DMS 273 treated with DMSO at 0.1 percent for 48 hours (cell line): Measurements from ENCODE around the gene ZNF700.
"Not testable (repeated sequence)": the region's sequence is repeated elsewhere in the genome, so short reads cannot be mapped to it uniquely, and the experiment has no call there.

Source experiments
- DNase-seq: peaks from one replicate; lab custom pipeline; 2025; lab: John Stamatoyannopoulos, UW

The ZNF700 gene

DNA sequence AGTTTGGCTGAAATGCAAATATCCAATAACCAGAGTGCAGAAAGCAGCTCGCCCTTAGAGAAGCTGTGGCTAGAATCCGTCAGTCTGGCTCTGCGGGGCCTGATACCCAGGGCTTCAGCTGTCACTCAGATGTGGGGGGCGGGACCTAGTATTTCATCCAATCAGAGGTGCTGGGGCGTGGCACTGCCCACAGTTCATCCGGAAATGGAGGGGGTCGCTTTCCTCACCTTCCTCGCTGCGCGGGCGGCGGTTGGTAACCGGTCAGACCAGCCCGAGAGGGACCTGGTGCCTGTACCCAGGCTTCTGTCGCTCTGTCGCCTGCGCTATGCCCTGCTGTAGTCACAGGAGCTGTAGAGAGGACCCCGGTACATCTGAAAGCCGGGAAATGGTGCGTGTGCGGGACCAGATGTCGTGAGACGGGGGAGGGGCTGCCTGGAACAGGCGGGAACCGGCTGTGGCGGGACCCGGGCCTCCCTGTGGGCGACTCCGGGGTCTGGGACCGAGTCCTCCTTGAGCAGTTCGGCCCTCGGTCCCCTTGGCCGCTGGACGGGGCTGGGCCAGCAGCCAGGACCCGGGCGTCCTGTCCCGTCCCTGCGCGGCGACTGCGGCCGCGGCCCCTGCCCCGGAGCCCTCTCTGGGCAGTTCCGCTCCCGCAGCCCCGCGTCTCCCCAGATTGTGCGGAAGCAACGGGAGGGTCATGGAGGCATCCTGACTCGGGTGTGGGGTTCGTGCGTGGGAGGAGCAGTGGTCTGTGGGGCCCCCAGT lies at the start of gene ZNF700:
Gene ZNF700 (plus strand): TSS at position 222 of the 765 bp plus-strand sequence. CDS start 104 bp downstream, at position 326.
- DNase-seq = peak; percentile 92

DNA sequence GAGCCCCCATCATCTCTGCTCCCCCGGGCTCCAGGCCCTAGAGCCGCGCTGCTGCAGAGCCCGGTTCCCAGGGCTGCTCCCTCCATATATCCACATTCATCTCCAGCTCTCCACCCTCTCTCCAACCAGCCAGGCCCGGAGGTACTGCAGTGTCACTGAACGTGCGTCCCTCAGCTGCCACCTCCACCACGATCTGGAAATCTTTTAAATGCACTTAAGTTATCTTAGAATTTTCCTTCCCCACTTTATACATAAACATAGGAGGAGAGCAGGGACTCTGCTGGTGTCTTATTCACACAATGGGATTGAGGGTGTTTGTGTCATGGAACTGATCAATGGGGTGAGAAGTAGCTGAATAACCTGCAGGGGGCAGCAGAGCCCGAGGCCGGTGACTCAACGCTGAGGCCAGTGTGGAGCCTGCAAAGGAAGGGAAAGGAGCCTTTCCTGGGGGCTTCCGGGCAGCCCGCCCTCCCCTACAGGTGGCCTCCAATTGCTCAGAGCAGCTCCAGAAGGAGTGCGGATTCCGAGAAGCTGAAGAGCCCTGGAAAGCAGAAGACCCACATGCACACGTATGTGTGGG lies 45.1 kb upstream of the ZNF700 start:
- not testable (repeated sequence) for DNase-seq

DNA sequence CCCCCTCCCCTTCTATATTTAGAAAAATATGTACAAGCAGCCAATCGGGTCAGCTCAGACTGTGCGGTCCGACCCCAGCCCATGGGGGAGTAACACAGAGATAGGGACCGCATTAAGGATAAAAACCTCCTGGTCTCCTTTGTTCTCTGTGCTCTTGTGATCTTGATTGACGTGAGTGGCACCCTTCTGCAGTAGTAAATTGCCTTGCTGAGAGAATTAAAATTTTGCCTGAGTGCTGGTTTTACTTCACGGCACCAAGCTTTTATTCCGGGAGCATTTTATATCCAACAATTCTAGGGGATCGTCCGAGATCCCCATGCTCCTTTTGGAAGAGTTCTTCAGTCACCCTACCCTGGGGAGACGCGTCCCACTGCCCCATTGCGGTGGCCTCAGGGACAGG lies 44.3 kb upstream of the ZNF700 start:
- DNase-seq = no peak

DNA sequence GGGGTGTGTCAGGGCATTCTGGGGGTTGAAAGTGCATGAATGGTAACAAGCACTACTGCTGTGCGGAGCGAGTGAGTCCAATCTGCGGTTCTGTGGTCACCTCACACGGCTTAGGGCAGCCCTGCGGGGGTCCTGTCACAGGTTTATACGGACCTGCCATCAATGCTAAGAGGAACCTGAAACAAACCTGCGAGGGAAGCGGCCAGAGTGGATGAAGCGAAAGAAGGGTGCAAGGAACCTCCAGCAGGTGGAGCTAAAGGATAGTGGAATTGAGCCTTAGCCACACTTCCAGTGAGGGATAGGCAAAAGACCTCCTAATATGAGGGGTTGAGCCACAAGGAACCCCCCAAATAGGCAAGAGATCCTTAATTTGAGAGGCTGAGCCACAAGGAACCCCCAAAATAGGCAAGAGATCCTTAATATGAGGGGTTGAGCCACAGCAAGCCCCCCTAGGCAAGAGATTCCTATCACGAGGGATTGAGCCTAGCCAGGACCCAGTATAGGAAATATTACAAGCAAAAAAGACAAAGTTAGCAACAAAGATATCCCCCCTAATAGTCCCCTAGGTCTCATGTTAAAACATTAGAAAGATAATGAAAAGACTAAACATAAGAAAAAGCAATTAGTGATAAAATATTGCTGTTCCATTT lies 43.6 kb upstream of the ZNF700 start:
- DNase-seq = no peak

DNA sequence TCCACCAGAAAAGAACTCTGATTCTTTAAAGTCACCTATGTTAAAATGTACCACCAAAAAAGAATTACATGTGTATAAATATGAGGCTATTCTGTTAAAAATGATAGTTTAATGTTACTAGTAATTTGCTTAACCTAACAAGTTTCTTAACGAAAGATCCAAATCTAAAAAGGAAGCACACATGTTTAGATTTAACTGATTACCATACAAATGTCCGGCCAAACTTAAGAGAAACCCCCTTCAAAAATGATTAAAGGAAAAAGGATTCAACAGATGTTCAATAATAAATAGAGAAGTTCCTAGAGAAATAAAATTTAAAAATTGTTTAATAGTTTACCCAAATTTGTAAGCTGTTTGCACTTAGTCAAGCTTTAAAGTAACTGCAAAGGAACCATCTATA lies 42.3 kb upstream of the ZNF700 start:
- DNase-seq = no peak

DNA sequence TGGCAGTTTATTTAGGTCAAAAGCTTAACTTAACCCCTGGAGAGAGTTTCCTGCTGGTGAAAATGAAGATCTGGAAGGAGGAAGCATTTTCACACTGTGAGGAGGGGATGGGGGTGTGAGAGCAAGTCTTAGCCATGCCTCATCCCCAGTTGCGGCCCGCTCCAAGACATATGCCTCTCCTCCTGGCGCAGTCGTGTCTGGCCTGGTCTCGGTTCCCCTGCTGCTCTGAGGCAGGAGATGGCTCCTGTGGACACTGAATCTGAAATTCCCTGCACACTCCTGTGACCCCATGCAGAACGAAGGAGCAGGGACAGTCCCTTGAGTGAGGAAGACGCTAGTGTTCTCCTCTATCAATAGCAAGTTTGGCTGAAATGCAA lies 37.7 kb upstream of the ZNF700 start:
- DNase-seq = no peak

DNA sequence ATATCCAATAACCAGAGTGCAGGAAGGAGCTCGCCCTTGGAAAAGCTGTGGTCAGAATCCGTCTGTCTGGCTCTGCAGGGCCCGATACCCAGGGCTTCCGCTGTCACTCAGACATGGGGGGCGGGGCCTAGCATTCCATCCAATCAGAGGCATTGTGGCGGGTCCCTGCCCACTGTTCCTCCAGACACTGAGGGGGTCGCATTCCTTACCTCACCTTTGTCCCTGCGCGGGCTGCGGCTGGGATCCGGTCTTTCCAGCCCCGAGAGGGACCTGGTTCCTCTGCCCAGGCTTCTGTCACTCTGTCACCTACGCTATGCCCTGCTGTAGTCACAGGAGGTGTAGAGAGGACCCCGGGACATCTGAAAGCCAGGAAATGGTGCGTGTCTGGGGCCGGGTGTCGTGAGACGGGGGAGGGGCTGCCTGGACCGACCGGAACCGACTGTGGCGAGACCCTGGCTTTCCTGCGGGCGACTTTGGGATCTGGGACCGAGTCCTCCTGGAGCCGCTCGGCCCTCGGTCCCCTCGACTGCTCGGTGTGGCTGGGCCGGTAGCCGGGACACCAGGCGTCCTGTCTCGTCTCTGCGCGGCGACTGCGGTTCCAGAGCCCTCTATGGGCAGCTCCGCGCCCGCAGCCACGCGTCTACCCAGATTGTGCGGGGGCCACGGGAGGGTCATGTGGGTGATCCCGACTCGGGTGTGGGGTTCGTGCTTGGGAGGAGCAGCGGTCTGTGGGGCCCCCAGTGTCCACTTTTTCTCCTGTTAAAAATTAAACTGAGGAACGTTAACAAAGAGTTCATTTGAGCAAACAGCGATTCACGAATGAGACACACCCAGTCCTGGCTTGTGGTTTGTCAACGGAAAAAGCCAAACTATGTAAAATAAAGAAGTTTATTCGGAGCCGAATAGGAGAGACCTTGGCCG lies 37.0 kb upstream of the ZNF700 start, which contains the start of gene ZNF69:
Gene ZNF69 (plus strand): TSS at position 172 of the 921 bp plus-strand sequence. CDS start 142 bp downstream, at position 314.
- DNase-seq = peak; percentile 7

DNA sequence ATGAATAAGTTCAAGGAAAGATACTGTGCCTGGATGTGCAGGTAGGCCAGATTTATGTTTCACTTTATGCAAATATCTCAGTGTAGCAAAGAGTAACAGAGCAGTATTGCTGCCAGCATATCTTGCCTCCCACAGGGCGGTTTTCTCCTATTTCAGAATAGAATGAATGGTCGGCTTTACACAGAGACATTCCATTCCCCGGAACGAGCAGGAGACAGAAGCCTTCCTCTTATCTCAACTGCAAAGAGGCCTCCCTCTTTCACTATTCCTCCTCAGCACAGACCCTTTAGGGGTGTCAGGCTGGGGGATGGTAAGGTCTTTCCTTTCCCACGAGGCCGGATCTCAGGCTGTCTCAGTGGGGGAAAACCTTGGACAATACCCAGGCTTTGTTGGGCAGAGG lies 35.0 kb upstream of the ZNF700 start:
- DNase-seq = not testable (repeated sequence)

DNA sequence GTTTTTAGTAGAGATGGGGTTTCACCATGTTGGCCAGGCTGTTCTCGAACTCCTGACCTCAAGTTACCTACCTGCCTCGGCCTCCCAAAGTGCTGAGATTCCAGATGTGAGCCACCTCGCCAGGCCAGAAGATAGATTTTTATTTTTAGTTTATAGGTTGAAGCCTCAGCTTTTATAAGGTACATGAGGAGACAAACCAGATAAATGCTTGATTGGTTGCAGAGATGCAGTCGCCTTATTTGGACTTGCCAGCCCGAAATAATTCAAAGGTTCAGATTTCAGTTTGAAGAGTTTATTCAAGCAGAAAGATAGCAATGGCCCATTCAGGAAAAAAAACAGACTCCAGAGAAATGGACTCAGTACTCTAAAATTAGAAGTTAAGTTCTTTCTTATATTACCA lies 34.3 kb upstream of the ZNF700 start:
- DNase-seq = no peak

DNA sequence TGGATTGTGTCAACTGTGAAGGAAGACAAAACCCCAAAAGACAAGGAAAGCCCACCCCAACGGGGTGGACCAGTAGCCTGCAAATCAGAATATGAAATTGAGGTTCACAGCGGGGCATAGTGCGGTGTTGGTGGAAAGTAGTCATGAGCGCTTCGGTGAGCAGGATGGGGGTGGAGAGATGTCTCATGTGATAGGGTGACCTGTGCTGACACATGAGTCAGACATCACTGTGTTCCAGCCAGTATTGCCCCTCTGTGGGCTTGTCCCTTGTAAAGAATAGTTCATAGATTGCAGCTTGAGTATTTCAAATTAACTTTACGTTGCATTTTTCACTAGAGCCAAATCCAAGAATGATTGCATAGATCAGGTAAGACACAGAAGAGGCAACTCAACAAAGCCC lies 30.1 kb upstream of the ZNF700 start:
- no peak for DNase-seq

DNA sequence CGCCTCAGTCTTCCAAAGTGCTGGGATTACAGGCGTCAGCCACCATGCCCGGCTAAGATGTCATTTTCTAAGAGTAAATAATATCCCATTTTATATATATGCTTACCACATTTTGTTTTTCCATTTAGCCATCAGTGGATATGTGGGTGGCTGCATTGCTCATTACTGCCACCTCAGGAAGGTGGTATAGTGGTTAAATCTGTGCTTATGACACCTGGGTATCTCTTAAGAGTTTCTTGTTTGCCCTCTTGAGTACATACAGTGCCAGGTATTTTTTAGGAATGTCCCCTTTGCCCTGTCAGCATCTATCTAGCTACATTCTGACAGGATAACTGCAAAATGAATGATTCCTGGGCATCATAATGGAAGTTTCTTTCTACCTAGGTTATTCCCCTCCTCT lies 22.7 kb upstream of the ZNF700 start:
- no peak for DNase-seq

DNA sequence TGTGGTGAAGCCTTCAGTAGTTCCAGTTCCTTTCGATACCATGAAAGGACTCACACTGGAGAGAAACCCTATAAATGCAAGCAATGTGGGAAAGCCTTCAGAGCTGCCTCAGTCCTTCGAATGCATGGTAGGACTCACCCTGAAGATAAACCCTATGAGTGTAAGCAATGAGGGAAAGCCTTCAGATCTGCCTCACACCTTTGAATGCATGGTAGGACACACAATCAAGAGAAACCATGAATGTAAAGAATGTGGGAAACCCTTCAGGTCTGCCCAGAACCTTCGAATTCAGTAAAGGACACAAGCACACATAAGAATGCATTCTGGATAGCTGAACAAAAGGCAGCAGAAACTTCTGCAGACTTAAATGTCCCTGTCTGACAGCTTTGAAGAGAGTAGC lies 19.0 kb upstream of the ZNF700 start:
- no peak for DNase-seq

DNA sequence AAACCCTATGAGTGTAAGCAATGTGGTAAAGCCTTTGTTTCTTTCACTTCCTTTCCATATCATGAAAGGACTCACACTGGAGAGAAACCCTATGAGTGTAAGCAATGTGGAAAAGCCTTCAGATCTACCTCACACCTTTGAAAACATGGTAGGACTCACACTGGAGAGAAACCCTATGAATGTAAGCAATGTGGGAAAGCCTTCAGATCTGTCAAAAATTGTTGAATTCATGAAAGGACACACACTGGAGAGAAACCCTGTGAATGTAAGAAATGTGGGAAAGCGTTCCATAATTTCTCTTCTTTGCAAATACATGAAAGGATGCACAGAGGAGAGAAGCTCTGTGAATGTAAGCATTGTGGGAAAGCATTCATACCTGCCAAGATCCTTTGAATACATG lies 13.0 kb upstream of the ZNF700 start:
- DNase-seq = not testable (repeated sequence)

DNA sequence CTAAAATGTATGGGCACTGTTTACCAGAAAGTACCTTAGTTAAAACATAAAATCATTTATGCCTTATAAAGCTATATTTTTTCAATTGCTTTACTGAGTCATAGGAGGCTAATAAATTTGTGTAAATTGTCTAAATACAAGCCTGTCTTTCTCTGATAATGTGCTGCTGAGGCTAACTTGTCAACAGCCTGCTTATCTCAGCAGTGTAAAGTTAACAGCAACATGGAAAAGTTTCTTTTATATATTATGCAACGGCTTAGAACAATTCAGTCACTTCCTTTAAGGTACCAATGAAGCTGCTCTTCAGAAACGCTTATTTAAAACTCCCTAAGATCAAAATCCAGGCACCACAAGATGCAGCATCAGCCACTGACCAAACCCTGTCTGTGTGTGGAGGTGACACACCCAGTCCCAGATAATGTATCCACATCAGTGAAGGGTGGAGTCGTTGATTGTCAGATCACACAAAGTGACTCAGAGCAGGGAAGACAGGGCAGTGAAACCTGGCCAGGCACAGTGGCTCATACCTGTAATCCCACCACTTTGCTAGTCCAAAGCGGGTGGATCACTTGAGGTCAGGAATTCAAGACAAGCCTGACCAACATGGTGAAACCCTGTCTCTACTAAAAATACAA lies 10.4 kb upstream of the ZNF700 start:
- not testable (repeated sequence) for DNase-seq

DNA sequence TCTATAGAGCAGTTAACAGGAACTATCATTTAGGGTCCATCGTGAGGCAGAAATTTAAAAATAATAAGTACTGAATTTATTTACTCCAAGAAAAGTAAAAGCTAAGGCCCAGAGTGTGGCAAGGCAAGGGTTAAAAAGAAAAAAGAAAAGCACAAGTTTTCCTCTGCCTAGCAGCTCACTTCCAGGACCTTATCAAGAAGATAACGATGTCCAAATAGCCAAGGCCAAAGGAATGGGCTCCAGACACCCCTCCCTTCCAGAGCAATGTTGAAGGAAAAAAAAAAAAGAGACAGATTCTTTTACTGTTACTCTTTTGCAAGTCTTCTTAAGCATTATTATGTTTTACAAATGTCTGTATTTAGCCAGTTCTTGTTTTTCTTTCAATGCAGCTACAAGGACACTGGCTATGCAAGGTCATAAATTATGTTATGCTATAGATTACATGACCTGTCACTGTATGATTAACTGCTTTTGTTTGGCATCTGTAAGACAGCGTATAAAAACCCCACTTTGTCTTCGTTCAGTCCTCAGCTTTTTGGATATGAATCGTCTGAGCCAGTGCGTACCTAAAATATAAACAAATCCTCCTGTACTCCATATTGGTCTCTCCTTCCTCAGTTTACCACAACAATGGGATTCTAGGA lies 2.9 kb upstream of the ZNF700 start:
- no peak for DNase-seq

DNA sequence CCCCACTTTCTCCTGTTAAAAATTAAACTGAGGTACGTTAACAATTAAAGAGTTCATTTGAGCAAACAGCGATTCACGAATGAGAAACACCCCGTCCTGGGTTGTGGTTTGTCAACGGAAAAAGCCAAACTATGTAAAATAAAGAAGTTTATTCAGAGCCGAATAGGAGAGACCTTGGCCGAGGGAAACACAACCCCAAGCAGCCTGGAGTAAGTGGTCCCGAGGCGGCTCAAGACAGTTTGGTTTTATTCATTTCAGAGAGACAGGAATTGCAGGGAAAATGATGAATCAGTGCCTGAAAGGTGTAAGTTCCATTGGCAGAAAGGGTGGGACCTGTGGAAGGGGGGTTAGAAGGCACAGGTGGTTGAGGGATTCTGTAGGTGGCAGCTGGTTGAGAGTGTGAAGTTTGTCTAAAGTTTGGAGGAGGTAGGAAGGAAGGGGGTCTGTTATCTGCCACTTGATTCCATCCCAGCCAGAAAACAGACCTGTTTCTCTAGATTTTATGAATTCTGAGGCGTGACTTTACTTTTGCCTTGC lies 812 bp downstream of the ZNF700 start:
- not testable (repeated sequence) for DNase-seq

DNA sequence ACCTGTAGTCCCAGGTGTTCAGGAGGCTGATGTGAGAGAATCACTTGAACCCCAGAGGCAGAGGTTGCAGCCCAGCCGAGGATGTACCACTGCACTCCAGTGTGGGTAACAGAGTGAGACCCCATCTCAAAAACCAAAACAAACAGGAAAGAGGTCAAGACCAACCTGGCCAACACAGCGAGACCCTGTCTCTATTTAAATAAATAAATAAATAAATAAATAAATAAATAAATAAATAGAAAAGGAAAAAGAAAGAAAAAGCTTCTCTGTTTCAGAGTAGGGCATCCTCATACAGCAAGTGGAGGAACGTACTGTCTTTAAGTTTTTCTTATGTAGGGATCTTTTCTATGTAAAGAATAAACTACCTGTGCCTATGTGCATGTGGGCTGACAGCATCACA lies 2.3 kb downstream of the ZNF700 start:
- DNase-seq = no peak

DNA sequence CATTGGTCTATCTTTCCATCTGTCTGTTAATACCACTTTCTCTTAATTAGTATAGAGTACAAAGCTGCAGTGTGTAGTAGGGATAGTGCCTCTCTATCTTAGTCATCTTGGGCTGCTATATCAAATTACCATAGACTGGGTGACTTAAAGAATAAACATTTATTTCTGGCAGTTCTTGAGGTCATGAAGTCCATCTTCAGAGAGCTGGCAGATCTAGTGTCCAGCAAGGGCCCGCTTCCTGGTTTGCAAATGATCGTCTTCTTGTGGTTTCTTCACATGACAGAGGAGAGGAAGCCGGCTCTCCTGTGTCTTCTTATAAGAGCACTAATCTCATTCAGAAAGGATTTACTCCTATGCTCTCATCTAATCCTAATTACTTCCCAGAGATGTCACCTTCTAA lies 6.1 kb downstream of the ZNF700 start:
- no peak for DNase-seq

DNA sequence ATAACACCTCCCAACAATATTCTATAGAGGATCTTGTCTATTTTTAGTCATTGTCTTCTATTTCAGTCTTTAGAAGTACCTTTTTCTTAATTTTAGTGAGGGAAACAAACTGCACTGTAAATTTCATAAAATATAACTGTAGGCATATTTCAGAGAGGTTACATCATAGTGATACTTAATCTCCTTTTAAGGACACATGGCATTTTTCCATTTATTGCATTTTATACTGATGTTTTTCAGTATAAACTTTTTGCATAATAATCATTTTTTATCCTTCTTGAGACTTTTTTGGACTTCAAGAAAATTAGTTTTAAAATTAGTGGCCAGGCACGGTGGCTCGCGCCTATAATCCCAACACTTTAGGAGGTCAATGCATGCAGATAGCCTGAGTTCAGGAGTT lies 6.6 kb downstream of the ZNF700 start:
- no peak for DNase-seq

DNA sequence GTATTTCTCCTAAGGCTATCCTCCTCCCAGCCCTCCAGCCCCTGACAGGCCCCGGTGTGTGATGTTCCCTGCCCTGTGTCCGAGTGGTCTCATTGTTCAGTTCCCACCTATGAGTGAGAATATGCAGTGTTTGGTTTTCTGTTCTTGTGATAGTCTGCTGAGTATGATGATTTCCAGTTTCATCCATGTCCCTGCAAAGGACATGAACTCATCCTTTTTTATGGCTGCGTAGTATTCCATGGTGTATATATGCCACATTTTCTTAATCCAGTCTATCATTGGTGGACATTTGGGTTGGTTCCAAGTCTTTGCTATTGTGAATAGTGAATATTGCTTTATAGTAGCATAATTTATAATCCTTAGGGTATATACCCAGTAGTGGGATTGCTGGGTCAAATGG lies 10.9 kb downstream of the ZNF700 start:
- DNase-seq = not testable (repeated sequence)

DNA sequence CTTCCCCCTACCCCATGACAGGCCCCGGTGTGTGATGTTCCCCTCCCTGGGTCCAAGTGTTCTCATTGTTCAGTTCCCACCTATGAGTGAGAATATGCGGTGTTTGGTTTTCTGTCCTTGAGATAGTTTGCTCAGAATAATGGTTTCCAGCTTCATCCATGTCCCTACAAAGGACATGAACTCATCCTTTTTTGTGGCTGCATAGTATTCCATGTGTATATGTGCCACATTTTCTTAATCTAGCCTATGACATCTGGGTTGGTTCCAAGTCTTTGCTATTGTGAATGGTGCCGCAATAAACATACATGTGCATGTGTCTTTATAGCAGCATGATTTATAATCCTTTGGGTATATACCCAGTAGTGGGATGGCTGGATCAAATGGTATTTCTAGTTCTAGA lies 13.5 kb downstream of the ZNF700 start:
- not testable (repeated sequence) for DNase-seq
